ENCODE data around the gene LZTS3.

The LZTS3 gene

GRCh38 chr20:3204124-3204794 lies 30.9 kb upstream of the LZTS3 start, which contains the start of gene DDRGK1:
DDRGK1 (minus strand) TSS chr20:3204682; CDS start chr20:3204627, 55 bp downstream.
- Histone ChIP-seq H3K4me3 (ENCODE audit: extremely low read depth, insufficient read depth, low read length, poor library complexity, severe bottlenecking) (peak within 1 kb of the TSS; percentile 77), H3K4me1 (ENCODE audit: control insufficient read depth, insufficient read depth, low read length, poor library complexity, severe bottlenecking) (peaks cover 3% of the 10 kb centered on the region), H3K27ac (ENCODE audit: low read depth, low read length, severe bottlenecking) (no peak within 1 kb of the TSS), H3K36me3 (ENCODE audit: control insufficient read depth, insufficient read depth, low read length) (peaks cover 37% of the 10 kb centered on the region), H3K9me3 (ENCODE audit: control insufficient read depth, low read length) (no peaks in the 10 kb centered on the region)
- WGBS, 2 experiments (ENCODE audit: insufficient coverage in 2 of 2), result 0 to 1% methylated on average over 42 to 44 of the region's 48 CpGs

GRCh38 chr20:3203315-3204123 lies 30.2 kb upstream of the LZTS3 start:
- no peak overlapping the region for H3K27ac ChIP-seq (ENCODE audit: low read depth, low read length, severe bottlenecking)
- peak overlapping the region; percentile 77 for H3K4me3 ChIP-seq (ENCODE audit: extremely low read depth, insufficient read depth, low read length, poor library complexity, severe bottlenecking)
- H3K4me1 ChIP-seq (ENCODE audit: control insufficient read depth, insufficient read depth, low read length, poor library complexity, severe bottlenecking), result peaks cover 3% of the 10 kb centered on the region
- H3K9me3 ChIP-seq (ENCODE audit: control insufficient read depth, low read length), result no peaks in the 10 kb centered on the region
- peaks cover 45% of the 10 kb centered on the region for H3K36me3 ChIP-seq (ENCODE audit: control insufficient read depth, insufficient read depth, low read length)
- WGBS, 2 experiments (ENCODE audit: insufficient coverage in 2 of 2), result 23 to 29% methylated on average over 22 to 28 of the region's 31 CpGs

- Histone ChIP-seq H3K9me3 (ENCODE audit: control insufficient read depth, low read length) (no peaks in the 10 kb centered on the region), H3K4me1 (ENCODE audit: control insufficient read depth, insufficient read depth, low read length, poor library complexity, severe bottlenecking) (peaks cover 3% of the 10 kb centered on the region), H3K4me3 (ENCODE audit: extremely low read depth, insufficient read depth, low read length, poor library complexity, severe bottlenecking) (peak overlapping the region; percentile 77), H3K27ac (ENCODE audit: low read depth, low read length, severe bottlenecking) (no peak overlapping the region), H3K36me3 (ENCODE audit: control insufficient read depth, insufficient read depth, low read length) (peaks cover 45% of the 10 kb centered on the region)
- 60 to 83% methylated on average over 7 to 9 of the region's 9 CpGs for WGBS, 2 experiments (ENCODE audit: insufficient coverage in 2 of 2)
Measured at GRCh38 chr20:3202965-3203314, 29.6 kb upstream of the LZTS3 start.

- no peak overlapping the region for H3K4me3 ChIP-seq (ENCODE audit: extremely low read depth, insufficient read depth, low read length, poor library complexity, severe bottlenecking)
Measured at GRCh38 chr20:3199976-3200755, 26.8 kb upstream of the LZTS3 start.

GRCh38 chr20:3199206-3199605 lies 25.9 kb upstream of the LZTS3 start:
- H3K36me3 ChIP-seq (ENCODE audit: control insufficient read depth, insufficient read depth, low read length), result peaks cover 55% of the 10 kb centered on the region
- peaks cover 3% of the 10 kb centered on the region for H3K4me1 ChIP-seq (ENCODE audit: control insufficient read depth, insufficient read depth, low read length, poor library complexity, severe bottlenecking)
- WGBS, 2 experiments (ENCODE audit: insufficient coverage in 2 of 2), result 58% methylated on average over 1 of the region's 2 CpGs; no CpG with 5 or more reads in 1 of the 2 experiments

More at GRCh38 chr20:3199976-3200755, 26.8 kb upstream of the LZTS3 start:
- Histone ChIP-seq H3K4me1 (ENCODE audit: control insufficient read depth, insufficient read depth, low read length, poor library complexity, severe bottlenecking) (peaks cover 3% of the 10 kb centered on the region), H3K36me3 (ENCODE audit: control insufficient read depth, insufficient read depth, low read length) (peaks cover 45% of the 10 kb centered on the region), H3K27ac (ENCODE audit: low read depth, low read length, severe bottlenecking) (no peak overlapping the region), H3K9me3 (ENCODE audit: control insufficient read depth, low read length) (no peaks in the 10 kb centered on the region)
- WGBS, 2 experiments (ENCODE audit: insufficient coverage in 2 of 2), result 90 to 97% methylated on average over 15 to 18 of the region's 27 CpGs

GRCh38 chr20:3195590-3196237 lies 22.4 kb upstream of the LZTS3 start:
- Histone ChIP-seq H3K4me1 (ENCODE audit: control insufficient read depth, insufficient read depth, low read length, poor library complexity, severe bottlenecking) (no peaks in the 10 kb centered on the region), H3K4me3 (ENCODE audit: extremely low read depth, insufficient read depth, low read length, poor library complexity, severe bottlenecking) (no peak overlapping the region), H3K27ac (ENCODE audit: low read depth, low read length, severe bottlenecking) (no peak overlapping the region), H3K9me3 (ENCODE audit: control insufficient read depth, low read length) (no peaks in the 10 kb centered on the region), H3K36me3 (ENCODE audit: control insufficient read depth, insufficient read depth, low read length) (peaks cover 66% of the 10 kb centered on the region)
- 89 to 93% methylated on average over 7 of the region's 7 CpGs for WGBS, 2 experiments (ENCODE audit: insufficient coverage in 2 of 2)

More at GRCh38 chr20:3199206-3199605, 25.9 kb upstream of the LZTS3 start:
- H3K4me3 ChIP-seq (ENCODE audit: extremely low read depth, insufficient read depth, low read length, poor library complexity, severe bottlenecking), result no peak overlapping the region
- H3K27ac ChIP-seq (ENCODE audit: low read depth, low read length, severe bottlenecking), result no peak overlapping the region
- H3K9me3 ChIP-seq (ENCODE audit: control insufficient read depth, low read length), result no peaks in the 10 kb centered on the region

GRCh38 chr20:3194617-3195280 lies 21.4 kb upstream of the LZTS3 start:
- Histone ChIP-seq H3K4me1 (ENCODE audit: control insufficient read depth, insufficient read depth, low read length, poor library complexity, severe bottlenecking) (no peaks in the 10 kb centered on the region), H3K4me3 (ENCODE audit: extremely low read depth, insufficient read depth, low read length, poor library complexity, severe bottlenecking) (no peak overlapping the region), H3K27ac (ENCODE audit: low read depth, low read length, severe bottlenecking) (no peak overlapping the region), H3K36me3 (ENCODE audit: control insufficient read depth, insufficient read depth, low read length) (peaks cover 62% of the 10 kb centered on the region), H3K9me3 (ENCODE audit: control insufficient read depth, low read length) (no peaks in the 10 kb centered on the region)
- WGBS, 2 experiments (ENCODE audit: insufficient coverage in 2 of 2), result 91 to 92% methylated on average over 7 to 8 of the region's 10 CpGs

GRCh38 chr20:3193806-3194616 lies 20.7 kb upstream of the LZTS3 start:
- peaks cover 60% of the 10 kb centered on the region for H3K36me3 ChIP-seq (ENCODE audit: control insufficient read depth, insufficient read depth, low read length)
- H3K4me3 ChIP-seq (ENCODE audit: extremely low read depth, insufficient read depth, low read length, poor library complexity, severe bottlenecking), result no peak overlapping the region
- 94 to 96% methylated on average over 8 to 13 of the region's 14 CpGs for WGBS, 2 experiments (ENCODE audit: insufficient coverage in 2 of 2)
- H3K27ac ChIP-seq (ENCODE audit: low read depth, low read length, severe bottlenecking), result no peak overlapping the region
- no peaks in the 10 kb centered on the region for H3K9me3 ChIP-seq (ENCODE audit: control insufficient read depth, low read length)
- H3K4me1 ChIP-seq (ENCODE audit: control insufficient read depth, insufficient read depth, low read length, poor library complexity, severe bottlenecking), result no peaks in the 10 kb centered on the region

GRCh38 chr20:3192226-3193015 lies 19.1 kb upstream of the LZTS3 start:
- Histone ChIP-seq H3K9me3 (ENCODE audit: control insufficient read depth, low read length) (no peaks in the 10 kb centered on the region), H3K4me1 (ENCODE audit: control insufficient read depth, insufficient read depth, low read length, poor library complexity, severe bottlenecking) (no peaks in the 10 kb centered on the region), H3K27ac (ENCODE audit: low read depth, low read length, severe bottlenecking) (no peak overlapping the region), H3K4me3 (ENCODE audit: extremely low read depth, insufficient read depth, low read length, poor library complexity, severe bottlenecking) (no peak overlapping the region), H3K36me3 (ENCODE audit: control insufficient read depth, insufficient read depth, low read length) (peaks cover 57% of the 10 kb centered on the region)
- WGBS, 2 experiments (ENCODE audit: insufficient coverage in 2 of 2), result 92 to 94% methylated on average over 11 to 16 of the region's 18 CpGs

All from mesodermal cell (in vitro differentiated cells).